NCI-H1694 (cell line): ENCODE measurements around the gene SPRYD3.
A peak's percentile ranks its signal among the peaks of the same experiment; 100 is the strongest.
"Not testable (repeated sequence)": the region's sequence is repeated elsewhere in the genome, so short reads cannot be mapped to it uniquely, and the experiment has no call there.

Experiments used
- DNase-seq: peaks from one replicate; lab custom pipeline; 2025; lab: John Stamatoyannopoulos, UW

The SPRYD3 gene

DNA sequence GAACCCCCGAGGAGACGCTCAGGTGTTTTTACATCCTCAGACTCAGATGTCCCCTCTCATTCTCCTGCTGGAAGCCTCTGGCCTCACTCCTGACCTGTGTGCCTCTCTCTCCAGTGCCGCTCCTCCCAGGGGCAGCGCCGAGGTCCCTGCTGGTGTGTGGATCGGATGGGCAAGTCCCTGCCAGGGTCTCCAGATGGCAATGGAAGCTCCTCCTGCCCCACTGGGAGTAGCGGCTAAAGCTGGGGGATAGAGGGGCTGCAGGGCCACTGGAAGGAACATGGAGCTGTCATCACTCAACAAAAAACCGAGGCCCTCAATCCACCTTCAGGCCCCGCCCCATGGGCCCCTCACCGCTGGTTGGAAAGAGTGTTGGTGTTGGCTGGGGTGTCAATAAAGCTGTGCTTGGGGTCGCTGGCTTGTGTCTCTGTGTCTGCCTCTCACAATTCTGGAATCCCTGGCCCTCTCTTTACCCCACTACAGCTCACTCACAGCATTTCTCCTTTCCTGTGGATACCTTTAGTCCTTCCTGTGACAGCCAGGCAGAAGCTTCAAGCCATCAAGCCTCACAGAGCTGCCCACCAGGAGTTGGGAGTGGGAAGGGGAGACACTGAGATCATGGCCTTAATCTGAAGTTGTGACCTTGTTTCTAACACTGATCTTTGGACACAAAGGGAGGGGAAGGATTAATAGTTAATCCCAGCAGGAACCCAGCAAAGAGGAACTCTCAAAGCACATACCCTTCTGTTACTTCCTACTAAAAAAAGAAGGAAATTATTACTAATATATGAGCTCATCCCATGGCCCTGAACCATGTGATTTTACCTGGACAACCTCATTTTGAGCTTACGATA is 23.0 kb upstream of the SPRYD3 start:
- DNase-seq, result no peak

DNA sequence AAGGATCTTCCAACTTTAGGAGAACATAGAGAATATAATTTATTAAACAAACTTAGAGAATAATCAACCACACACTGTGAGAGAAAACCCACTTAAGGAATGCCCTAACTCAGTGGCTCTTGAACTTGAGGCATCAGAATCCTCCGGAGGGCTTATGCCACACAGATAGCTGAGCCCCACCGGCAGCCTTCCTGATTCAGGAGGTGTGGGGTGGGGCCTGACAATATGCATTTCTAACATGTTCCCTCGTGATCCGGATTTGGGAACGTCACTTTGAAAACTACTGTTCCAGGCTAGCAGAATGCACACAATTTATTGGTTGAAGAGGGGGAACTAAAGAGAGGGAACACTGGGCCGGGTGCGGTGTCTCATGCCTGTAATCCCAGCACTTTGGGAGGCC is 22.1 kb upstream of the SPRYD3 start:
- DNase-seq, result no peak

DNA sequence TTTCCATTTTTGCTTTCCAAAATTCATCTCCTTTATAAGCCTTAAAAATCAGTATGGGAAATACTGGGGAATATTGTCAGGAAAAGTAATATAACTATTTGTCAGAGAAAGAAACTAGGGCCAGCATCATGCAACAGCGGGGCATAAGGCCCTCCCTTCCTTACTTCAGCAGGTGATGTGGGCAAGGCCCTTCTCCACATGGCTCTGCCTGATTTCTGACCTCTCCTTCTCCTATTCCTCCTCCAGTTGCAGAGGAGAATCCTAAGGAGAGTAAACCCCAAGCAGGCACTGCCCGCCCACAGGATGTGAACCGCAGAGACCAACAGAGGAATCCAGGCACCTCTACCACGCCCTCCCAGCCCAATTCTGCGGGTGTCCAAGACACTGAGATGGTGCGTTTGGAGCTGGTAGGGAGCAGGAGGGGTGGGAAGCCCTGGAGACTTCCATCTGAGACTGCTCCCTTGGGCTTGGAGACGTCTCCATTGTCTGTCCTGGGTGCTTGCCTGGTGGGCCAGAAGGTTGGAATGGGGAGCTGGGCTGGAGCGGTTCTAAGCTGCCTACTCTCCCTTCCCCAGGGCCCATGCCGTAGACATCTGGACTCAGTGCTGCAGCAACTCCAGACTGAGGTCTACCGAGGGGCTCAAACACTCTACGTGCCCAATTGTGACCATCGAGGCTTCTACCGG is 21.4 kb upstream of the SPRYD3 start:
- no peak for DNase-seq

DNA sequence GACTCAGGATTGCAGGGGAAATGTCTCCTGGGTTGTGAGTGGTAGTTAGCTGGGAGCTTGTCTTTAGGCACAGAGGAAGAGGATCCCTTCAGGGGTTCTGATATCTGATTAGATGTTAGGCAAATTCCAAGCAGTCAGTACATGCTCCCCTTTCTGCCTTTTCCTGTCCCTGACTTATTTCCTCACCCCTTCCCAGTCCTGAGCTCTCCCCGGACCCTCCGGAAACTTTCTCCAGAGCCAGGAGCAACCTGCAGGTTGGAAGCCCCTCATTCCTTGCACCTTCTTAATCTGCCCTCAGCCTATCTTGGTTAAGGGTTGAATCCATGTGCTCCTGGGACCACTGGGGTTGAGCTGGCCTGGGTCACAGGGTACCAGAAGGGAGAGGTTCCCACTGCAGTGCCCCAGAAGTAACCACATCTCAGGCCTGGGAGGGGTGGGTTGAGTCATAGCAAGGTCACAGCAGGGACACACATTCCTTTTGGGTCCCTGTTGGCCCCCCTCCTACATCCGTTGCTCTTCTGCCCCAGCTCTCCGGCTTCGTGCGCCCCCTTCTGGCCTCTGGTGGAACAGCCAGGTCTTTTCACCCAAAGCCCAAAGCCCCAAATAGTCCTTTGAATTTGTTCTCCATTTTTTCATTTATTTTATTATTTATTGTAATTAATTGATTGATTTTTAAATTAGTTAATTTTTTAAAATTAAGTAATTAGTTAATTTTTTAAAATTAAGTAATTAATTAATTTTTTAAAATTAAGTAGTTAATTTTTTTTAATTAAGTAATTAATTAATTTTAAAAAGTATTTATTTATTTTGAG is 20.1 kb upstream of the SPRYD3 start:
- peak; percentile 73 for DNase-seq

DNA sequence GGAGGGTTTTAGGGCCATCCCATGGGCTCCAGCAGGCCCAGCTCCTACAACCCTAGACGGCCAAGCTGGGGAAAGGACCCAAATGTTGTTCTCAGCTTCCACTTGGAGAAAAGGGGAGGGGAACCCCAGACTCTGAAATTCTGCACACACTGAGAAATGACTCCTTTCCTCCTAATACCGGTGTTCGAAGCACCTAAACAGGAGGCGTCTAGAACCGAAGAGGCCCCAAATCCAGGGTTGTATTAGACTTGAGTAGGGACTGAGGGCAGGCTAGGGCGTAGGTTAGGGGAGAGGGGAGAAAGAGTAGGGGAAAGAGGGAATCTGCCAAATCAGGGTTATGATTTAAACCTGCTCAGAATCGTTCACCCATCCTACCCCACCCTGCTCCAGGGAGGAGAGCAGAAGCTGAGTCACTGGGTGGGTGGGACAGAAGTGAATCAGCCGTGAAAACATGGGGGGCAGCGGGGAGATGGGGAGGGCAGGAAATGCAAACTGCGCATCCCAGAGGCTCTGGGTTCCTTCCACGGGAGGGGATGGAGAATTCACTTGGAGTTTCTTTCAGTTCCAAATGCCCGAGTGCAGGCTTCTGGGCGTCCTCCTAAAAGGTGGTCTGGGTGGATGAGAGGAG is 19.3 kb upstream of the SPRYD3 start:
- no peak for DNase-seq

DNA sequence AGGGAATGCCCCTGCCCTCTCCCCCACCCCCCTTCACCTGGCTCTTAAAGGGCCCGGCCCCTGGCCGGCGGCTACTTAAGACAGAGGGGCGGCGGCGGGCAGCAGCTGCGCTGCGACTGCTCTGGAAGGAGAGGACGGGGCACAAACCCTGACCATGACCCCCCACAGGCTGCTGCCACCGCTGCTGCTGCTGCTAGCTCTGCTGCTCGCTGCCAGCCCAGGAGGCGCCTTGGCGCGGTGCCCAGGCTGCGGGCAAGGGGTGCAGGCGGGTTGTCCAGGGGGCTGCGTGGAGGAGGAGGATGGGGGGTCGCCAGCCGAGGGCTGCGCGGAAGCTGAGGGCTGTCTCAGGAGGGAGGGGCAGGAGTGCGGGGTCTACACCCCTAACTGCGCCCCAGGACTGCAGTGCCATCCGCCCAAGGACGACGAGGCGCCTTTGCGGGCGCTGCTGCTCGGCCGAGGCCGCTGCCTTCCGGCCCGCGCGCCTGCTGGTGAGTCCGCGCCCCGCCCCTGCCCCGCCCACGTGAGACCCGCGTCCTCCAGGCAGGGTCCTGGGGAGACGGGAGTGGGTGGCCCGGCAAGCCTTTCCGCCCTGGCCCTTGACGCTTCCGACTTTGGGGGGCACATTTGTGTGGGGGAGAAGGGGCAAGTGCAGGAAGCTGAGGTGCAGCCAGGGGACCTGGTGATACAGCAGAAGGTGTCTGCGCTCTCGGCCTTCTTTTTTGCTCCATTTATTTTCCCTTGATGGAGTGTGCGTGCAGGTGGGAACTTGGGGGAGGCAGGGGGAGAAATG is 18.6 kb upstream of the SPRYD3 start, which contains the start of gene IGFBP6:
Gene IGFBP6 (plus strand): TSS at position 104 of the 790 bp plus-strand sequence. CDS start 51 bp downstream, at position 155.
- no peak for DNase-seq

DNA sequence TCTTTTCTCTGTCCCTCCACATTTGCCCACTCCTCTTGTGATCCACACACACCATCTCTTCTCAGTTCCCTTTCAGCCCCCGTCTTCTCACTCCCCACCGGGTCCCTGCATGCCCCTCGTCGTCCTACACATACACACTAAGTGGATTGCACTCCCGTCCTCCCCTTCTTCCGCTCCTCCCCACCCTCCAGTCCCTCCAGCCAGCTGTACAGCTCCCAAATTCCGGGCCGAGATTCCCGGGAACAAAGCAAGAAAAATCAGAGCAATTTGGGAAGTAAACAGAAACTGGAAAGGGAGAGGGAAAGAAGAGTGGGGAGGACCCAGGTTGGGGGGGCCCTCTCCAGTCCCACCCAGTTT is 18.0 kb upstream of the SPRYD3 start:
- no peak for DNase-seq

DNA sequence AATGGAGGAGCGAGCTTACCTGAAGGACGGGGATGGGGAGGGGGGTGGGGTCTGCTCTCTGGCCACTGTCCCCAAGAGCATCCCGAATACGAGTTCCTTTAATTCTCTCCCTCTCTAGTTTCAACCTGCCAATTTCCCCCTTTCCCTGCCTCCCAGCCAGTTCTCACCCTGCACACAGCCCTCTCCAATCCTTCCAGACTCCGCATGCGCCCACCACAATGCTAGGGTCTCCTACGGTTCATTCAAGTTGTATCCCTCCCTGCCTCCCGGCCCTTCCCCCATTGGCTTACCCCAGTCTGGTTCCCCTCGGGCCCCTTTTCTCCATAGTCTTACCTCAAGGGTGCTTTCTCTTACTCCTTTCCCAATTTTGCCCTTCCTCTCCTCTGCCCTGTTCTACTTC is 17.6 kb upstream of the SPRYD3 start:
- DNase-seq, result no peak

DNA sequence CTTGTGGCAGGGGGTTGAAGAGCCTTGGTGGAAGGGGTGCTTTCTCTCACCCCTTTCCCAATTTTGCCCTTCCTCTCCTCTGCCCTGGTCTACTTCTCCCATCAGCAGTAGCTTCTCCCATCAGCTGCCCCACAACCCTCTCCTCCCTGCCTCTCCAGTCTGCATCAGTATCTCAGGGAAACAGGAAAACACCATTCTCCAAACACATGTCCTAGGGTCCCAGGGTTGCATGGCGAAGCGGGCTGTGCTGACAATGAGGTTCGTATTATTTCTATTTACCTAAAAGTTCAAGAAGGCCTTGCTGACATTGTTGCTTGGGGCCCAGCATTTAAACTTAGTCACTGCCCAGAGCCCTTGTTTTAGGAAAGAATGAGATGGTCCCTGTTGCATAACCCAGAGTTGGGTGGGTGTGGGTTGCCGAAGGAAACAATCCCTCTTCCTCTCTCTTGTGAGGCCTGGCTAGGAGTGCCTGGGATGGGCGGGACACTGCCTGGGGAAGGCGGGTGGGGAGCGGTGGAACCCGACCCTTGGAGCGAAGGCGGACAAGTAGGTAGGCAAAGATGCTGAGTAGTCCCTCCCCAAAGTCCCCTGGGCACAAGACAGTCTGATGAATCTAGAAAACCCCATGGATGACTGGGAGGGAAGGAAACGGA is 17.0 kb upstream of the SPRYD3 start:
- DNase-seq, result no peak

DNA sequence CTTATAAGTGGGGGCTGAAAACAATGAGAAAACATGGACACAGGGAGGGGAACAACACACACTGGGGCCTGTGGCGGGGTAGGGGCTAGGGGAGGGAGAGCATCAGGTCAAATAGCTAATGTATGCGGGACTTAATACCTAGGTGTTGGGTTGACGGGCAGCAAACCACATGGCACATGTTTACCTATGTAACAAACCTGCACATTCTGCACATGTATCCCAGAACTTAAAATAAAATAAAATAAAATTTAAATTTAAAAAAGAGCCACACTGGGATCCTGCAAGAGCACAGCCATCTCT is 16.4 kb upstream of the SPRYD3 start:
- DNase-seq, result not testable (repeated sequence)

DNA sequence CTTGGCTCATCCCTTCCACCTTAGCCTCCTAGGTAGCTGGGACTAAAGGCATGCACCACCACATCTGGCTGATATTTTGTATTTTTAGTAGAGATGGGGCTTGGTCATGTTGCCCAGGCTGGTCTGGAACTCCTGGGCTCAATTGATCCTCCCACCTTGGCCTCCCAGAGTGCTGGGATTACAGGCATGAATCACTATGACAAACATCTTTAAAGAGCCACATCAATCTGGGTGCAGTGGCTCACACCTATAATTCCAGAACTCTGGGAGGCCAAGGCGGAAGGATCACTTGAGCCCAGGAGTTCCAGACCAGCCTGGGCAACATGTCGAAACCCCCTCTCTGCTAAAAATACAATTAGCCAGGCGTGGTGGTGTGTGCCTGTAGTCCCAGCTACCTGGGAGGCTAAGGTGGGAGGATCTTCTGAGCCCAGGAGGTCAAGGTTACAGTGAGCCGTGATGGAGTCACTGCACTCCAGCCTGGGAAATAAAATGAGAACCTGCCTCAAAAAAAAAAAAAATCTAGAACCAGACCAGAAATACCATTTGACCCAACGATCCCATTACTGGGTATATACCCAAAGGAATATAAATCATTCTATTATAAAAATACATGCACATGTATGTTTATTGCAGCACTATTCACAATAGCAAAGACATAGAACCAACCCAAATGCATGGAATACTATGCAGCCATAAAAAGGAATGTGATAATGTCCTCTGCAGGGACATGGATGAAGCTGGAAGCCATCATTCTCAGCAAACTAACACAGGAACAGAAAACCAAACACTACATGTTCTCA is 15.8 kb upstream of the SPRYD3 start:
- not testable (repeated sequence) for DNase-seq

DNA sequence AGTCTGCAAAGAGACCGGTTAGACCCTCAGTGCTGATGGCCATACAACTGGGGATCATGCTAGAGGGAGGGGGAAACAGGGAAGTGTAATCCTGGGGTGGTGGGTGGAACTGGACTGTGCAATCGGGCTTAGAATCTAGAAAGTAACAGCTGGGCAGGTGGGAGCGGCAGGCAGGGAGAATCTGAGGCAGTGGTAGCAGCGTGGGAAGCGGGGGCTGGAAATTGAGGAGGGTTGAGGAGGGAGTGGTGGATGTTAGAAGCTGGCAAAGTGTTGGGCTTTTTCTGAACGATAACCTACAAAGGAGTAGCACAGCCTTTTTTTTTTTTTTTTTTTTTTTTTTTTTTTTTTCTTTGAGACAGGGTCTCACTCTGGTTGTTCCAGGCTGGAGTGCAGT is 15.2 kb upstream of the SPRYD3 start:
- no peak for DNase-seq

DNA sequence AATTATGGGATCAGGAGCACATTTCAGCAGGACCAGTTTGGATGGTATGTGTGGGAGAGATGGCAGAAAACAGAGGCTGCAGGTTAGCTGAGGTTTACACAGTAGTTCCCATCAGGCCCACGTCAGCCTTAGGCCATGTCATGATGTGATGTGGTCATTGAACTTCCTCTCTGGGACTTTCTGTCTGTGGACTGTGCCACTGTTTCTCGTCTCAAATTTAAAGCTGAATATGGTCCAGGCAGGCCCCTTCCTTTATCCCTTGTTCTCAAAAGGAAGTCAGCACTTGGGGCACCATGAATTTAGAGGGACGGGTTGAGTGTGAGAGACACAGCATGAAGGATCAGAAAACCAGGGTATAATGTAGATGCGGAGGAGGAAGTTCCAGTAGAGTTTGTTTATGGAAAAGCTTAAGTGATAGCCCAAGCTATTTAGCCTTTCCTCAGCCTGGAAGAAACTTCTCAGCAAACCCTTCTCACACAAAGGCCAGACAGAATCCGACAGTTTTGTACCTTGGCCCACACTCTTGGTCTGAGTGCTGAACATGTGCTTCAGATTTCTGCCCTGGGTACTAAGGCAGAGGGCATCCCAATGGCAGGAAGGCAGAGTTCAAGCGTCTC is 14.7 kb upstream of the SPRYD3 start:
- no peak for DNase-seq

DNA sequence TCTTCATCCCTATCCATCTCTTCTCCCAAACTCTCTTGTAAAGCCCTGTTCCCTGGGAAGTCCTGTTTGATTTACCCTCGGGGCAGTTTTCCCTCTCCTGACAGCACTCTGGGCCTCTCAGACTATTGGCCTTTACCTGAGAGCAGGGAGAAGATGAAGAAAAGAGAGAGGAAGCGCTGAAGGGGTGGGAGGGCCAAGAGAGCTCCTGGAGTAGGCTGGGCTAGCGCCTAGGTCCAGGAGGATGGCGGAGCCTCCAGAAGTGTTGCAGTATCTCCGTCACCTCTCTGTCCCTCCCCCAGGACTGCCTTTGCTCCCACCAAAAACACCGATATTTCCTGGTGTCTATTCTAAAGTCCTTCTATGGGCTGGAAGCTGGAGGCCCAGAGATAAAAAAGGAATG is 12.6 kb upstream of the SPRYD3 start:
- DNase-seq, result no peak

DNA sequence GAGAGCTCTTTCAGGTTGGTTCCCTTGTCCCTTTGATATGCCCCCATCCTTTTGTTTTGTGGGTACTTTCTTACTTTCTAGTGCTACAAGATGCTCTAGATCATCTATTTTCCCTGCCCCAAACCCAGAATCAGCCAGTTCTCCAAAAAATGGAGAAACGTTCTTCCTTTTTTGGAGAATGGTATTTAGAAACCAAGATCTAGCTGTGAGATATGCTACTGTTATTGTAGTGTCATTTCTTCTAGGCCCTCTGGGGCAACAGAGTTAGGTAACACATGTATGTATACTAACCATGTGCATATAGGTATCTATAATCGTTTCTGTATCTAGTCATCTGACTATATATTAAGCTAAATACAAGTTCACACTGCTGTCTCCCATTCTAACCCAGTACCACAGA is 11.4 kb upstream of the SPRYD3 start:
- DNase-seq, result no peak

DNA sequence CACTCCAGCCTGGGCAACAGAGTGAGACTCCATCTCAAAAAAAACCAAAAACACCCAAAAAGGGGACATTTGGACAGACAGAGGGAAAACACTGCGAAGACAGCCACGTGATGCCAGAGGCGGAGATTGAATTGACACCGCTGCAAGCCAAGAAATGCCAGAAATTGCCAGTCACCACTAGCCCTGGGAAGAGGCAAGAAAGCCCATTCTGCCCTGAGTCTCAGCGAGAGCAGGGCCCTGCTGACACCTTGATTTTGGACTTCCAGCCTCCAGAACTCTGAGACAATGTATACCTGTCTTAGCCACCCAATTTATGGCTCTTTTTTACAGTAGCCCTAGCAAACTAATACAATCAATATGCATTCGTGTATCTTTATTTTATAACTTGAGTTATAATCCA is 10.9 kb upstream of the SPRYD3 start:
- DNase-seq, result no peak

DNA sequence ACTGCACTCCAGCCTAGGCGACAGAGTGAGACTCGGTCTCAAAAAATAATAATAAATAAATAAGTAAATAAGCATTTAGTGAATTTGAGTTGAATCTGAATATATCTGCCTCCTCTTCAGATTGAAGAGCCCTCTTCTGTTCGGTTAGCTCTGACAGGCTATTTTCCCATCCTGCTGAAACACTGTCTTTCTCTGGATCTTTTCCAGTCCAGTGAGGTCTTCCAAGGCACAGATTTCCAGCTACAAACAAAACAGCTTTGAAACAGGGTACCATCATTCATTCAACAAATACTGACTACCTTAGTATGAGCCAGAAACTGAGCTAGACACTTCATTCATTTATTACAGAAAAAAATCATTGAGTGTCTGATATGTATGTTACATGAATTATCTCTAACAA is 7.2 kb upstream of the SPRYD3 start:
- no peak for DNase-seq

DNA sequence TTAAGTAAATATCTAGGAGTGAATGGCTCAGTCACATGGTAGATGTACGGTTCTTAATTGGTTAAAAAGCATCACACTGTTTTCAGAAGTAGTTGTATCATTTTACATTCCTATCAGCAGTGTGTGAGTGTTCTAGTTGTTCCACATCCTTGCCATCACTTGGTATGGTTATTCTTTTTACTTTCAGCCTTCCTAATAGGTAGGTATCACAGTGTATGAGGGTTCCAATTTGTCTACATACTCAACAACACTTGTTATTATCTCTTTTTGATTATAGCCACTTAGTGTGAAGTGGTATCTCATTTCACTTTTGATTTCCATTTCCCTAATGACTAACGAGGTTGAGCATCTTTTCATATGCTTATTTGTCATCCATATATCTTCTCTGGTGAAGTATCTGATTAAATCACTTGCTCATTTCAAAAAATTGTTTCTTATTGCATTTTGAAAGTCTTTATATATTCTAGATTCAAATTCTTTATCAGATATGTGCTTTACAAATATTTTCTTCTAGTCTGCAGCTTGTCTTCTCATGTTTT is 3.5 kb upstream of the SPRYD3 start:
- no peak for DNase-seq

DNA sequence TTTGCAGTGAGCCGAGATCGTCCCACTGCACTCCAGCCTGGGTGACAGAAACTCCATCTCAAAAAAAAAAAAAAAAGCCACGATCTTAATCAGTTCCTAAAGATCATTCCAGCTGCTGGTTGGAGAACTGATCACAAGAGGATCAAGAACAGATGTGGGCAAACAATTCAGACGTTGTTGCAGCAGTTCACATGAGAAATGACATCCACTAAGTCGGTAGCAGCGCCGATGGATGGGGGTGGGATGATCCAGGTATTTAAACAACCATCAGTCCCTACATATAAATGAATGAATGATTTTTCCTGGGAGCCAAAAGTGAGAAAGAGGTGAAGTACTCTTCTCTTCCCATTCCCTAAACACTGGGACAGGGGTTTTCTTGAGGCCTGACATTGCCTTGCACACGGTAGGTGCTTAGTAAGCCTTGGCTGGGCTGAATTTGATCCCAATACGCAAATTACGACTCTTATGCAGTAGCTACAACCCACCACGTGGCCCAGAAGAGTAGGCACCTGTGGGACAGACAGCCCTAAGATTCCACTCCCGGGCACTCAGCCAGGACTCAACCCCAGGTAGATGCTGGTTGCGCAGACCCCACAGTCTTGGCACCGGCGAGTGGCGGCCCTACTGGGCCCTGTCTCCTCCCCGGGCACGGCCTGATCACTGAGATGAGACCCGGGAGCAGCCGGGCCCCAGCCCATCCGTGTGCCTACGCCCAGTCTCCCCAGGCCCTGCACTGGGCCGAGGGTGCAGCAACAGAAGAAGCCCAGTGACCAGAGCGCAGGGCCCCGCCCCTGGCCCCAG is 565 bp downstream of the SPRYD3 start:
- DNase-seq, result no peak
